SK-N-SH treated with all-trans-retinoic acid at 6 μM for 48 hours (cell line): ENCODE data around the gene RALB.

Source experiments
- ATAC-seq: fragments of 200-7000 bp; cut with Tn5 transposase; 3 replicates; pipeline ENCODE4 v1.9.1; 2020; ENCODE audit warnings: mild to moderate bottlenecking, moderate library complexity
- ARNTL ChIP-seq: fragments of 450-650 bp; formaldehyde crosslinking; IDR thresholded peaks from 2 replicates; pipeline ENCODE4 v1.5.0; 2020; ENCODE audit warnings: low read depth, mild to moderate bottlenecking, moderate library complexity, borderline replicate concordance
- BACH2 ChIP-seq: fragments of 250-450 bp; sonication (Bioruptor Pico); IDR thresholded peaks from 2 replicates; pipeline ENCODE4 v1.9.0; 2021; ENCODE audit warnings: mild to moderate bottlenecking, borderline replicate concordance
- CREB5 ChIP-seq: fragments of 250-450 bp; sonication (Bioruptor Pico); IDR thresholded peaks from 2 replicates; pipeline ENCODE4 v1.5.1; 2020; ENCODE audit warnings: low read depth, mild to moderate bottlenecking, moderate library complexity
- CSDC2 ChIP-seq: fragments of 250-450 bp; sonication (Bioruptor Pico); IDR thresholded peaks from 2 replicates; pipeline ENCODE4 v1.5.0; 2020; ENCODE audit warnings: mild to moderate bottlenecking, moderate library complexity
- CSRNP3 ChIP-seq: fragments of 250-450 bp; sonication (Bioruptor Pico); IDR thresholded peaks from 2 replicates; pipeline ENCODE4 v1.5.1; 2021; ENCODE audit warnings: mild to moderate bottlenecking, moderate library complexity
- ESRRG ChIP-seq: fragments of 250-450 bp; sonication (Bioruptor Pico); IDR thresholded peaks from 2 replicates; pipeline ENCODE4 v1.6.1; 2021; ENCODE audit warnings: mild to moderate bottlenecking
- GLIS3 ChIP-seq: fragments of 250-450 bp; sonication (Bioruptor Pico); IDR thresholded peaks from 2 replicates; pipeline ENCODE4 v1.5.0; 2020; ENCODE audit warnings: mild to moderate bottlenecking, moderate library complexity
- OSR1 ChIP-seq: fragments of 250-450 bp; sonication (Bioruptor Pico); IDR thresholded peaks from 2 replicates; pipeline ENCODE4 v1.8.0; 2022; ENCODE audit warnings: moderate library complexity, mild to moderate bottlenecking, inconsistent platforms
- PATZ1 ChIP-seq: fragments of 250-450 bp; sonication (Bioruptor Pico); IDR thresholded peaks from 2 replicates; pipeline ENCODE4 v1.8.0; 2020; ENCODE audit warnings: mild to moderate bottlenecking, moderate library complexity, borderline replicate concordance
- POU6F1 ChIP-seq: fragments of 250-450 bp; sonication (Bioruptor Pico); IDR thresholded peaks from 2 replicates; pipeline ENCODE4 v1.8.0; 2021; ENCODE audit warnings: low read depth, mild to moderate bottlenecking, moderate library complexity, borderline replicate concordance
- PPARA ChIP-seq: fragments of 250-450 bp; sonication (Bioruptor Pico); IDR thresholded peaks from 2 replicates; pipeline ENCODE4 v1.5.0; 2020; ENCODE audit warnings: mild to moderate bottlenecking, borderline replicate concordance
- RARB ChIP-seq: fragments of 250-450 bp; sonication (Bioruptor Pico); IDR thresholded peaks from 2 replicates; pipeline ENCODE4 v1.8.0; 2021; ENCODE audit warnings: mild to moderate bottlenecking, moderate library complexity
- SNAI2 ChIP-seq: fragments of 250-450 bp; sonication (Bioruptor Pico); IDR thresholded peaks from 2 replicates; pipeline ENCODE4 v1.5.0; 2020; ENCODE audit warnings: mild to moderate bottlenecking, moderate library complexity
- TCF4 ChIP-seq: fragments of 250-450 bp; sonication (Bioruptor Pico); IDR thresholded peaks from 2 replicates; pipeline ENCODE4 v1.8.0; 2021; ENCODE audit warnings: mild to moderate bottlenecking, moderate library complexity, borderline replicate concordance
- TOX ChIP-seq: fragments of 250-450 bp; sonication (Bioruptor Pico); IDR thresholded peaks from 2 replicates; pipeline ENCODE4 v1.8.0; 2021; ENCODE audit warnings: mild to moderate bottlenecking, moderate library complexity, borderline replicate concordance
- TSHZ2 ChIP-seq: fragments of 250-450 bp; sonication (Bioruptor Pico); IDR thresholded peaks from 2 replicates; pipeline ENCODE4 v1.5.0; 2020; ENCODE audit warnings: mild to moderate bottlenecking, moderate library complexity
- ZC3H10 ChIP-seq: fragments of 250-450 bp; sonication (Bioruptor Pico); IDR thresholded peaks from 2 replicates; pipeline ENCODE4 v1.5.1; 2021; ENCODE audit warnings: mild to moderate bottlenecking, moderate library complexity
- ZFP30 ChIP-seq: fragments of 450-650 bp; formaldehyde crosslinking; IDR thresholded peaks from 2 replicates; pipeline ENCODE4 v1.5.0; 2022; ENCODE audit warnings: mild to moderate bottlenecking, moderate library complexity
- ZNF565 ChIP-seq: fragments of 450-650 bp; formaldehyde crosslinking; conservative IDR thresholded peaks from 2 replicates; pipeline ENCODE4 v1.5.0; 2020; ENCODE audit warnings: low read depth, mild to moderate bottlenecking, moderate library complexity
- ZNF70 ChIP-seq: fragments of 450-650 bp; formaldehyde crosslinking; IDR thresholded peaks from 2 replicates; pipeline ENCODE4 v1.5.0; 2020; ENCODE audit warnings: mild to moderate bottlenecking, moderate library complexity
- ZNF8 ChIP-seq: fragments of 450-650 bp; formaldehyde crosslinking; IDR thresholded peaks from 2 replicates; pipeline ENCODE4 v1.5.0; 2020; ENCODE audit warnings: mild to moderate bottlenecking, moderate library complexity

The RALB gene

GRCh38 chr2:120336749-120337148 lies 84.1 kb downstream of the RALB start:
- ATAC-seq: no peak
- TF ChIP-seq GLIS3 (CRISPR knock-in tag) (no peak), ZNF70 (CRISPR knock-in tag) (no peak), ARNTL (CRISPR knock-in tag) (no peak), ZFP30 (CRISPR knock-in tag) (no peak), ESRRG (CRISPR knock-in tag) (no peak), OSR1 (CRISPR knock-in tag) (no peak), ZNF565 (CRISPR knock-in tag) (no peak), ZC3H10 (no peak)

DNA sequence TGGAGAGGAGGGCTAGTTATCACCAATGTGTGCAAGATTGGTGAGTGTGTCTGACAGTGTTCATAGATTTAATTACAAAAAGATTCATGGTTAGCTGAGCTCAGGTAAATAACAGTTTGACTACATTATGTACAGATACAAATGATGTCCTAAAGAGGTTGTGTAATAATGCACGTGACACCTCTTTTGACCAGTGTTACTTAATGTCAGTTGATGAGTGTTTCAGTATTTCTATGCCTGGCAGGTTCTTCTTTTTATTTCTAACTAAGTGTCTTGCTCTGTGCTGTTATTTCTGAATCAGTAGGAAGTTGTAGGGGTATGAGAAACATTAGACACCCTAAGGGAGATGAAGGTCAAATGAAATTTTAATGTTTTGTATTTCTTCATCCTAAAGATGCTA lies 85.4 kb downstream of the RALB start:
- TF ChIP-seq SNAI2 (CRISPR knock-in tag): no peak
- TF ChIP-seq CSDC2 (CRISPR knock-in tag): no peak
- TF ChIP-seq POU6F1 (CRISPR knock-in tag): no peak
- no peak for TF ChIP-seq ZNF565 (CRISPR knock-in tag)
- TF ChIP-seq ARNTL (CRISPR knock-in tag): no peak
- no peak for TF ChIP-seq PATZ1 (CRISPR knock-in tag)
- no peak for TF ChIP-seq ZNF8
- TF ChIP-seq BACH2 (CRISPR knock-in tag): no peak

GRCh38 chr2:120341977-120342376 lies 89.3 kb downstream of the RALB start:
- no peak for ATAC-seq
- TF ChIP-seq SNAI2 (CRISPR knock-in tag) (no peak), CSRNP3 (CRISPR knock-in tag) (no peak), TOX (CRISPR knock-in tag) (no peak), PATZ1 (CRISPR knock-in tag) (no peak), ZC3H10 (no peak), TSHZ2 (no peak), TCF4 (no peak), BACH2 (CRISPR knock-in tag) (no peak), GLIS3 (CRISPR knock-in tag) (no peak), OSR1 (CRISPR knock-in tag) (no peak), RARB (CRISPR knock-in tag) (no peak), PPARA (CRISPR knock-in tag) (no peak), CSDC2 (CRISPR knock-in tag) (no peak), CREB5 (CRISPR knock-in tag) (no peak)
- TF ChIP-seq, all 23 proteins: peak for 0

More for the DNA sequence above, 85.4 kb downstream of the RALB start:
- no peak for ATAC-seq
